Measurements from ENCODE around the gene NSMCE1.
A peak's percentile ranks its signal among the peaks of the same experiment; 100 is the strongest.
"Not testable (repeated sequence)": the region's sequence is repeated elsewhere in the genome, so short reads cannot be mapped to it uniquely, and the experiment has no call there.

The NSMCE1 gene

GRCh38 chr16:27211026-27211425 is 57.5 kb downstream of the NSMCE1 start:
- no peak for DNase-seq

DNA sequence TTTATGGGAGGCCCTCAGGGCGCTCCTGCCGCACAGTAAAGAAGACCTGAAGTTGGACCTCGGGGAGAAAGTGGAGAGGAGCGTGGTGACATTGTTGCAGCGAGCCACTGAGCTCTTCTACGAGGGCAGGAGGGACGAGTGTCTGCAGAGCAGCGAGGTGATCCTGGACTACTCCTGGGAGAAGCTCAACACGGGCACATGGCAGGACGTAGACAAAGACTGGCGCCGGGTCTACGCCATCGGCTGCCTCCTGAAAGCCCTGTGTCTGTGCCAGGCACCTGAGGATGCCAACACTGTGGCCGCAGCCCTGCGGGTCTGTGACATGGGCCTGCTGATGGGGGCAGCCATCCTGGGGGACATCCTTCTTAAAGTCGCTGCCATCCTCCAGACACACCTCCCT is 58.4 kb downstream of the NSMCE1 start:
- no peak for DNase-seq

DNA sequence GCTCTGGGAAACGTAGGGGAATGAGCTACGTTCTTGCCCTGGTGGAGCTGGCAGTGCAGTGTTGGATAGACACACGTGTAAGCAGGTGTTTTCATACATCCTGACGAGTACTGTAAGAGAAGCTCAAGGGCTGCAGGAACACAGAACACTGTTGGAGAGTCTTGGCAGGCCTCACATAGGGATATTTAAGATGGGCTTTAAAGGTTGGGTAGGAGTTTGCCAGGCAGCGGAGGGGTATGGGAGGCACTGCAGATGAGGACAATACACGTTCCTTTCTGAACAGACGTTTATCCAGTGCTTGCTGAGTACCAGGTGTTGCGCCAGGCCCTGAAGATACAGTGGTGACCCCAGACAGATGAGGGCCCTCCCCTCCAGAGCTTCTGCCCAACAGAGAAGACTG is 59.0 kb downstream of the NSMCE1 start:
- no peak for DNase-seq

- DNase-seq = no peak
Measured at GRCh38 chr16:27208796-27209195, 59.8 kb downstream of the NSMCE1 start.

GRCh38 chr16:27208081-27208680 is 60.4 kb downstream of the NSMCE1 start:
- no peak for DNase-seq

DNA sequence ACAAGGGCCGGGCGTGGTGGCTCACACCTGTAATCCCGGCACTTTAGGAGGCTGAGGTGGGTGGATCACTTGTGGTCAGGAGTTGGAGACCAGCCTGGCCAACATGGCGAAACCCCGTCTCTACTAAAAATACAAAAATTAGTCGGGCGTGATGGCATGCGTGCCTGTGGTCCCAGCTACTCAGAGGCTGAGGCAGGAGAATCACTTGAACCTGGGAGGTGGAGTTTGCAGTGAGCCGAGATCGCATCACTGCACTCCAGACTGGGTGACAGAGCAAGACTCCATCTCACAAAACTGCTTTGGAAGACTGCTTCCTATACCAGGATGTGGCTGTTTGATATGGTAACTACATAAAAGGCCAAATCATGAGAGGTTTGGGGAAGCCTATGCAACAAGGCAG is 61.5 kb downstream of the NSMCE1 start:
- not testable (repeated sequence) for DNase-seq

DNA sequence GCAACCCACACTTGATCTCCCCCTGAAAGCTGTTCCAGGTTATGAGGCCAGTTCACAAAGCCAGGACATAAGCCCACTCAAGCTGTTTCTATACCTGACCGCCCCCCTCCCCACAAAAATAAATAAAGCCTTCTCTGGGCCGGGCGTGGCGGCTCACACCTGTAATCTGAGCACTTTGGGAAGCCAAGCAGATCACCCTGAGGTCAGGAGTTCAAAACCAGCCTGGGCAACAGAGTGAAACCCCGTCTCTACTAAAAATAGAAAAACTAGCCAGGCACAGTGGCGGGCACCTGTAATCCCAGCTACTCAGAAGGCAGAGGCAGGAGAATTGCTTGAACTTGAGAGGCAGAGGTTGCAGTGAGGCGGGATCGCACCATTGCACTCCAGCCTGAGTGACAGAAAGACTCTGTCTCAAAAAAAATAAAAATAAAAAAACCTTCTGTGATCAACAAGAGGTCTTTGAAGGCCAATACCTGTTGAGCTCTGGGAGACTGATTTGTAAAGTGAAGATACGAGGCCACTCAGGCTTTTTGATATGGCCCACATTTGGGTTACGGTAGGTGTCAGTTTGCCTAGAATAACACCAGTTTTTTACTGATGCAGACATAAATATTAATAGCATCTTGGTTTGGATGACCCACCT is 63.0 kb downstream of the NSMCE1 start:
- no peak for DNase-seq

GRCh38 chr16:27204312-27204915 is 64.2 kb downstream of the NSMCE1 start:
- no peak for DNase-seq

DNA sequence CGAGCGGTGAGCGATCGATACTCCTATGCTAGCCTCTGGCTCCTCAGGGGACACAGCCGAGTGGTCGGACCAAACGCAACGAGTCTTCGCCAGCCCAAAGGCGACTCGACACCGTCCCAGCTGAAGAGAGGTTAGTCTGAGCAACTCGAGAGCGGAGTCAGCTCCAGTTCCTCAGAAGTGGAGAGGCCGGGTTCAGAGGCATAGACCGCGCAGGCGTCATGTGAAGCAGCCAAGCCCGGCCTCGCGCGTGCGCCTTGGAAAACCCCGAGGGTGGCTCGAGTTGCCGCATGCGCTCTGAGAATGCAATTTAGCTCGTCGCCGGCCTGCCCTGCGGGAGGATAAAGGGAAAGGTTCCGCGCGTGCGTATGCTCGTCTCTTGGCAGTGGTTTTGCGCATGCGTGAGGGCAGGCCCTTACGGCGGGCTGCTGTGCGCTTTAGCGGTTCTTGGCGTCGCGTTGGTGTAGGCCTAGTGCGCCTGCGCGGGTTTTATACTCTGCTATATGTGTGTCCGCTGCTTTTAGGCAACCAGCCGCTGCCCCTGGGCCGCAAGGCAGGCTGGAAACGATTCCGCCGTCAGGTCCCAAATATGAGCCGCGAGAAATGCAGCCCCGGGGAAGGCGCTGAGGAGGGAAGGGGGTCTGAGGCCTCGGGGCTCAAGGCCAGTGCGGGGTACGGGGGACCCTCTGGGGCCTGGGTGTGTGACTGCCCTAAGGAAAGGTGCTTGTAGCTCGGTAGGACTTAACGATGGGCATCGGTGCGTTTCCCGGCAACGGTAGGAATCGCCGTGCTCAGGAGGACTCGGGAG is 64.9 kb downstream of the NSMCE1 start, which contains the start of gene KDM8:
Gene KDM8 (plus strand): TSS at position 20 of the 805 bp plus-strand sequence. CDS start 6,598 bp downstream, outside the sequence.
- DNase-seq = peak; percentile 99

DNA sequence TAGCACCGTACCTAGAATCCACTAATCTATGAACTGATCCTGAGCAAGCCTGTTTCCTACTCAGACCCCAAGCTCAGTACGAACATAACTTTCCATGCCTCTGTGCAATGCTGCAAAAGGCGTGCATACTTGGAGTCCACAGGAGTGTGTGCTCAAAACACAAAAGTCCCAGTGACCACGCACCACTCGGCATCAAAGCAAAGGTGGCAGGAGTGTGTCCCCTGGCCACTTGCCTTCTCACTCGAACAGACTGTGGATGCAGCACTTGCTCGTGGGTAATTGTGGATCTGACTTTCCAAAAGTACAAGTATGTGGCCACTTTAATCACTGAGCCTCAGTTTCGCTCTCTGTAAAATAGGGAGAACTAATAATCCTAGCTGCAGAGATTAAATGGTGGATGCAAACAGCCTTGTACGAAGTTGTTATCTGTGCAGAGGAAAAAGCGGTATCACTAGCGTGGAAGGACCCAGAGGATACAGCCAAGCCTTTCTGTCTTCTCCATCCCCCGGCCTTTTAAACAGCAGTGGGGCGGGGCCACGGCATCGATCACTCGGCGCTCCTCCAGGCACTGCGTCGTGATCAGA is 65.6 kb downstream of the NSMCE1 start:
- no peak for DNase-seq

DNA sequence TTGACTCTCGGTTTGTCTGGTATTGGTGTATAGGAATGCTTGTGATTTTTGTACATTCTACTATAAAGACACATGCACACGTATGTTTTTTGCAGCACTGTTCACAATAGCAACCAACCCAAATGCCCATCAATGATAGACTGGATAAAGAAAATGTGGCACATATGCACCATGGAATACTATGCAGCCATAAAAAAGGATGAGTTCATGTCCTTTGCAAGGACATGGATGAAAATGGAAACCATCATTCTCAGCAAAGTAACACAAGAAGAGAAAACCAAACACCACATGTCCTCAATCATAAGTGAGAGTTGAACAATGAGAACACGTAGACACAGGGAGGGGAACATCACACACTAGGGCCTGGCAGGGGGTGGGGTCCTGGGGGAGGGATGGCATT is 67.7 kb downstream of the NSMCE1 start:
- not testable (repeated sequence) for DNase-seq

DNA sequence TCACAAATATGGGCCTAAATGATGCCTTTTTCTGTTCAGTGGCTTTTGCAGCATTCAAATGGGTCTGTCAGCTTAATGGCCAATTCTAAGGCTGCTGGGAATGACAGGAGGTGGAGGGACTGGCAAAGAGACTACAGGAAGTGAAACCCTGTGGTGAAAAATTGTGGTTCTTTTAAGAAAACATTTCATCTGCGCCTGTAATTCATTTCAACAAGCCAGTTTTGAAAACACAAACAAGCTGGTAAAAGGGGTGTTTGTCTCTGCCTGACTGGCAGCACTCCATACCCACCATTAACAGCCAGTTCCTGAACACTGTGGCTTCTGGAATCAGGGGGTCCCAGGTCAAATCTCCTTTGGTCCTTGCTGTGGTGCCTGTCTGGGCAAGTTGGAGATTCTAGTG is 68.8 kb downstream of the NSMCE1 start:
- DNase-seq = no peak

DNA sequence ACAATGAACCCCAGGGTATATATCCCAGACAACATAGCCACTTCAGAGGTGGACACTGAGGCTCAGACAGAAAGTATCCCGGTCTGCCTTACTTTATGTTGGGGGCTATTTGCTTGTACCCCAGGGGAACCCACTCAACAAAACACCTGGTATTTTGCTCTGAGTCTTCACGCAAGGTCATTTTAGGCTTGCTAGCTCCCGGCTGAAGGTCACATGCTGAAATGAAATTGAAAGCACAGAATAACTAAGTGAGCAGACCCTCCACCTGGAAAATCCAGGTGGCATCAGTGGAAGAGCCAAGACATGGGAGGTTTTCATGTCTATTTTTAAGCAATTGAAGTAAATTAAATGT is 69.4 kb downstream of the NSMCE1 start:
- DNase-seq = no peak

DNA sequence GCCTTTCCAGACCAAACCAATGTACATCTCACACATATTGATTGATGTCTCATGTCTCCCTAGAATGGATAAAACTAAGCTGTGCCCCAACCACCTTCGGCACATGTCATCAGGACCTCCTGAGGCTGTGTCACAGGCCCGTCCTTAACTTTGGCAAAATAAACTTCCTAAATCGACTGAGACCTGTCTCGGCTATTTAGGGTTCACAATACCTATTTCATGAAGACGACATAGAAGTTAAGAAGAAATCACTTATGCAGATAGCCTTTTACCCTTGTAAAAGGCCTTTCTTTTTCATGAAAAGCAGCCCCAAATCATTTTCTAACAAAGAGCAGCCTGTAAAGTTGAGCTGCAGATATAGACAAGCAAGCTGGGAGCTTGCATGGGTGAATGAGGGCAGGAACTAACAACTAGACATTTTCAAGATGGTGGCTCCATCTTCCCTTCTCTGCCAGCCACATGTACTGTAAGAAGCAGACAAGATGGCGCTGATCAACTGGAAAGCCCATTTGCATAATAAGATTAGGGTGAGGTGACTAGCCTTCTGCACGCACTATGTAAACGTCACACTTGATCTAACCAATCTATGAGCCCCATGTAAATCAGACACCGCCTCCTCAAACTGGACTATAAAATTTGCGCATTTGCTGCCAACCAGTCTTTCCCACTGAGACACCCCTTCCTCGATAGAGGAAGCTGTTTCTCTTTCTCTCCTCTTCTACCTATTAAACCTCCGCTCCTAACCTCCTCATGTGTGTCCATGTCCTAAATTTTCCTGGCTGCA is 69.9 kb downstream of the NSMCE1 start:
- DNase-seq = no peak

- DNase-seq = no peak
Measured at GRCh38 chr16:27197004-27197403, 71.6 kb downstream of the NSMCE1 start.

GRCh38 chr16:27195941-27196595 is 72.5 kb downstream of the NSMCE1 start:
- no peak for DNase-seq

DNA sequence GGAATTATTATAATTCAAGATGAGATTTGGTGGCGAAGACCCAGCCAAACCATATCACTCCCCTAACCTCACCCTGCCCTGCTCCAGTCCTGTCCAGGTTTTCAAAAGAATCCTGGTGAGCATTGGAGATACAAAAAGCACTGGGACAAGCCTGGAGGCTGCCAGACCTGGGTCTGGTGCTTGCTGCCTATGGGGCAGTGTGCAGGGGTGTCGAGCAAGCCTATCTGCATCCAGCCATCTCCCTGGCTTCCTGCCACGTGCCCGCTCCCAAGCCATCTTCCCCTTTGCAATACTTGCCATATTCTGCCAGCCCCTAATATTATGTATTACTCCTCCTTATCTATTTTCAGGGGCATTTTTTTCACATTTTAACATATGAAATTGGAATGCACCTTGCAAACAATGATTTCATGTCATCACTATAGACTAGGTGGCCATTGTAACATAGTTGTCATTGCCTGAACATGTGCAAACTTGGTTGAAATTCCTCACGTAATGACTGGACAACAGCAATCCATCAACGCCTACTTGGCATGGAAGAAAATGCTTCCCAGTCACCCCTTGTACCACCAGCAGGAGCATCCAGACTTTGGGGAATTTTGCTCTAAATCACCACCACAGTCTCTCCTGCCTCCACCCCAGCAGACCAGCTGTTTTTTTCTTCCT is 73.4 kb downstream of the NSMCE1 start:
- no peak for DNase-seq

GRCh38 chr16:27193300-27193990 is 75.1 kb downstream of the NSMCE1 start:
- DNase-seq = no peak

DNA sequence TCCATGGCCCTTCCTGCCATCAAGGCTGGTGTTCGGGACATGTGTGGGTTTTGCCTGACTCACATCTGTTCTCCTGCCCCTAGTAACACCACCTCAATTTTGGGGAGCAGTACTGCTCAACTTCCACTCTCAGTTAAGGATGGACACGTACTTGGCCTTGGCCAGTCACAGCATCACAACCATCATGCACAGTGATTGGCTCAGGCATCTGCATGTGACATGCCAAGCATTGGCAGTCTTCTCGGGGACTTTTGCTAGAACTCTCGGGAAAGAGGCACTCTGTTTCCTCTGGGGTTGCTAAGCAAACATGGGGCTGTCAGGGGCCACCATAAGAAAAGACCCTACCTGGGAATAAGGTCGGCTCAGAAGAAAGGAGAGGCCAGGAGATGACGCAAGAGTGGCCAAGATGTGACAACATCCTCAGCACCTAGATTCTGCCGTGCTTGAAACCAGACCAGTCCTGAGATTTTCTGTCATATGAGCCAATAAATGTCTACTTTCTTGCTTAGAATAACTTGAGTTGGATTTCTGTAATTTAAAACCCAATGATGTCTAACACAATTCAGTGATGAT is 77.1 kb downstream of the NSMCE1 start:
- no peak for DNase-seq

DNA sequence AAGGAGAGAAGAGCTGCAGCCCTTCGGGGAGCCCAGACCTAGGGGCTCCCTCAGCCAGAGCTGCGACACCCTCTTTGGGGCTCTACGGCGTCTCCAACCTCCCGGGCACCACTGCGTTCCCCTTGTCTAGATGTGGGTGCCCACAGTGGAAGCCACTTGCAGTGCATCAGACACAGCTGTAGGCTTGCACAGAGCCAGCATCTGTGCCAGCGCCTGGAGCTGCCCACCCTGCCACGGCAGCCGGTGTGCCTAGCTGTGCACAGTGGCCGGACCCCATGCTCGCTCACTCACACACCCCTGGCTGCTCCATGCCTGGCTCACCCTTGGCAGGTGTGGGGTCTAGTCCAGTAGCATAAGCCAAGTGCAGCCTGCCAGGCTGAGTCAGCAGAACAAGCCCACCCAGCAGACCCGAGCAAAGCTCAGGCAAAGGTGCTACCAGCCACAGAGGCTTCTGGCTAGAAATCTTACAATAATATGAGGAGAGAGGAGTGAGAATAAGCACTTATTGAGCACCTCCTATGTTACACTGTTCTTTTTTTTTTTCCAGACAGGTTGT is 78.2 kb downstream of the NSMCE1 start:
- no peak for DNase-seq
